GM23248 (cell line): ENCODE results near the gene COX17. TPM values are rescaled to one million over a fixed set of nuclear protein-coding genes. Genes with fewer than 3 reads are reported as not detected.

Experiments used
- DNase-seq: peaks from one replicate; pipeline ENCODE4 v3.0.0-alpha.2; 2015
- H2AFZ ChIP-seq: fragments of 200-600 bp; sonication (generic); 2 replicates; pipeline ENCODE4 v1.6.1; 2016; ENCODE audit warnings: antibody characterized with exemption
- H3F3A ChIP-seq: fragments of 200-600 bp; sonication (generic); 2 replicates; pipeline ENCODE4 v1.6.1; 2016; ENCODE audit warnings: mild to moderate bottlenecking, antibody characterized with exemption, mixed run types; ENCODE audit not compliant: insufficient read depth
- H3K27ac ChIP-seq: fragments of 200-600 bp; sonication (generic); 2 replicates; pipeline ENCODE4 v1.5.1; 2016; ENCODE audit warnings: mild to moderate bottlenecking
- H3K27me3 ChIP-seq: fragments of 200-600 bp; sonication (generic); replicated peaks from 2 replicates; pipeline ENCODE4 v1.6.1; 2016; ENCODE audit warnings: mild to moderate bottlenecking; ENCODE audit not compliant: insufficient read depth
- H3K36me3 ChIP-seq: fragments of 200-600 bp; sonication (generic); 2 replicates; pipeline ENCODE4 v1.6.1; 2016; ENCODE audit warnings: low read depth, mild to moderate bottlenecking
- H3K4me1 ChIP-seq: fragments of 200-600 bp; sonication (generic); 2 replicates; pipeline ENCODE4 v1.6.1; 2016; ENCODE audit warnings: mild to moderate bottlenecking; ENCODE audit not compliant: insufficient read depth
- H3K4me2 ChIP-seq: fragments of 200-600 bp; sonication (generic); one replicate; pipeline ENCODE4 v1.6.1; 2016; ENCODE audit warnings: mild to moderate bottlenecking; ENCODE audit not compliant: unreplicated experiment
- H3K4me3 ChIP-seq: fragments of 200-600 bp; sonication (generic); 2 replicates; pipeline ENCODE4 v1.5.1; 2016; ENCODE audit warnings: mild to moderate bottlenecking
- H3K79me2 ChIP-seq: fragments of 200-600 bp; sonication (generic); 2 replicates; pipeline ENCODE4 v1.6.1; 2016; ENCODE audit warnings: mild to moderate bottlenecking; ENCODE audit not compliant: insufficient read depth
- H3K9ac ChIP-seq: fragments of 200-600 bp; sonication (generic); 2 replicates; pipeline ENCODE4 v1.6.1; 2016; ENCODE audit warnings: mild to moderate bottlenecking
- H3K9me2 ChIP-seq: fragments of 200-600 bp; sonication (generic); 2 replicates; pipeline ENCODE4 v1.6.1; 2016; ENCODE audit warnings: mixed run types, mild to moderate bottlenecking, moderate library complexity; ENCODE audit not compliant: insufficient read depth
- H3K9me3 ChIP-seq: fragments of 200-600 bp; sonication (generic); one replicate; pipeline ENCODE4 v1.6.1; 2017; ENCODE audit warnings: low read depth
- H4K20me1 ChIP-seq: fragments of 200-600 bp; sonication (generic); 2 replicates; pipeline ENCODE4 v1.6.0; 2016; ENCODE audit not compliant: insufficient read depth
- EZH2 ChIP-seq: fragments of 200-600 bp; sonication (generic); IDR thresholded peaks from 2 replicates; pipeline ENCODE4 v1.6.1; 2018; ENCODE audit warnings: antibody characterized with exemption, mild to moderate bottlenecking; ENCODE audit not compliant: insufficient read depth, poor library complexity, severe bottlenecking
- EZH2phosphoT487 ChIP-seq: fragments of 200-600 bp; sonication (generic); IDR thresholded peaks from 2 replicates; pipeline ENCODE4 v1.6.1; 2018; ENCODE audit warnings: antibody characterized with exemption, moderate library complexity, mild to moderate bottlenecking, low read depth; ENCODE audit not compliant: insufficient read depth
- WGBS, 2 experiments: methylation state at CpG; one replicate each; pipeline ENCODE4 v1.1.6; 2015 to 2017; ENCODE audit warnings: low lambda C conversion rate in 2 of 2, low coverage in 1 of 2; ENCODE audit errors: missing lambda C conversion rate in 2 of 2; 5-methylcytosine and 5-hydroxymethylcytosine counted together
- in situ Hi-C: fragments of 300-500 bp; cut with MboI; formaldehyde crosslinking; loops from 2 replicates; pipeline ENCODE4 v1.15.0; 2020
- polyA plus RNA-seq: library from polyadenylated mRNA; unstranded; fragments of >200 nt; fragmentation: Nextera tagmentation; extraction: Ambion mirVana; gene quantifications from 2 replicates; pipeline ENCODE4 v1.2.1, GENCODE V29; 2016
- total RNA-seq: library from RNA; depleted of rRNA; stranded (reverse); fragments of >200 nt; shearing (Covaris generic); gene quantifications from 2 replicates; pipeline ENCODE4 v1.2.3, GENCODE V29; 2014

Gene COX17
- total and polyA plus RNA-seq, 2 experiments from 2014 or later: 7.0 to 53.3 TPM

DNA sequence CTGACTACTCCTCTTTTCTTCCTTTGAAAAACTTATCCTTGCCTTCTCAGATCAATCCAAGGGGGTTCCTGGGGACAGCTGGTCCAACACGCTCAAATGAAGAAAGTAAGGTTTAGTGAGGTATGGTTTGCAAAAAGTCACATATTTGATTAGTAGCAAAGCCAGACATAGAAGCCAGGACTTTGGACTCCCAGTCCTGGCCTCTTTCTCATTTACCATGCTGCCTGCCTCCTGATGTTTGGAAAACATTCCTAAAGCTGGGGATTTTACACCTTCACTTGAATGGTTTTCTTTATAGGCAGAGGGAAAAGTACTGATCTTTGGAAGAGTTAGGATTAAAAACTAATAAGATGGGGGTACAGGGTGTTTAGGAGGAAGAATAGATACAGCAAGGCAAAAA is 31.4 kb downstream of the COX17 start:
- Histone ChIP-seq H4K20me1 (no peaks in the 10 kb centered on the region), H3K27ac (no peak overlapping the region), H3K9me2 (no peaks in the 10 kb centered on the region), H3K4me1 (peaks cover 21% of the 10 kb centered on the region), H3K79me2 (no peaks in the 10 kb centered on the region), H3K4me2 (no peak overlapping the region), H3K27me3 (no peaks in the 10 kb centered on the region), H2AFZ (no peak overlapping the region), H3K4me3 (no peak overlapping the region), H3K9me3 (no peaks in the 10 kb centered on the region), H3K36me3 (no peaks in the 10 kb centered on the region), H3K9ac (no peak overlapping the region), H3F3A (peaks cover 10% of the 10 kb centered on the region)
- TF ChIP-seq EZH2phosphoT487 (no peak), EZH2 (no peak)
- no peak for DNase-seq
- 88 to 100% methylated on average over 1 of the region's 1 CpG for WGBS, 2 experiments
- in situ Hi-C loops: no loop called here

DNA sequence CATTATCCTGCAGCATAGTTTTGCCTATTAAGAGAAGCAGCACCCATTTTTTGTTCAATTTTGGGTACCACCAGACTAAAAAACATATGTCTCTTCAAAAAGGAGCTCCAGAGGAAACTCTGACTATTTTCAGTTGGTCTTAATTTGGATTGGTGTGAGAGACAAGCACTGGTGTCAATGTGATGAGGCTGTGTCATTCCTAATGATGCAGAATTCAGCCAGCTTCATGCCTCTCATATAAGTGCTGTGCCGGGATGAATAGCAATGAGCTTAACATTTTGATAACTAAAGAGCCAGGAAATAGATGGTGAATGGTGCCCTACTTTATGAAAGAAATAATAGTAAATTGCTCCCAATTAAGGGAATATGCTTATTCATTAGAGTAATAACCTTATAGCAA is 32.7 kb downstream of the COX17 start:
- H3K4me1 ChIP-seq: peaks cover 21% of the 10 kb centered on the region
- H4K20me1 ChIP-seq: no peaks in the 10 kb centered on the region
- H3F3A ChIP-seq: peaks cover 15% of the 10 kb centered on the region
- no peaks in the 10 kb centered on the region for H3K9me3 ChIP-seq
- no peak overlapping the region for H3K4me3 ChIP-seq
- DNase-seq: no peak
- no peaks in the 10 kb centered on the region for H3K27me3 ChIP-seq
- H2AFZ ChIP-seq: no peak overlapping the region
- no peak overlapping the region for H3K4me2 ChIP-seq
- no peak overlapping the region for H3K9ac ChIP-seq
- WGBS, 2 experiments: 97 to 100% methylated on average over 1 of the region's 1 CpG
- H3K9me2 ChIP-seq: no peaks in the 10 kb centered on the region
- no peak overlapping the region for H3K27ac ChIP-seq
- TF ChIP-seq EZH2 (no peak), EZH2phosphoT487 (no peak)
- in situ Hi-C loops: no loop called here
- no peaks in the 10 kb centered on the region for H3K79me2 ChIP-seq
- H3K36me3 ChIP-seq: no peaks in the 10 kb centered on the region

DNA sequence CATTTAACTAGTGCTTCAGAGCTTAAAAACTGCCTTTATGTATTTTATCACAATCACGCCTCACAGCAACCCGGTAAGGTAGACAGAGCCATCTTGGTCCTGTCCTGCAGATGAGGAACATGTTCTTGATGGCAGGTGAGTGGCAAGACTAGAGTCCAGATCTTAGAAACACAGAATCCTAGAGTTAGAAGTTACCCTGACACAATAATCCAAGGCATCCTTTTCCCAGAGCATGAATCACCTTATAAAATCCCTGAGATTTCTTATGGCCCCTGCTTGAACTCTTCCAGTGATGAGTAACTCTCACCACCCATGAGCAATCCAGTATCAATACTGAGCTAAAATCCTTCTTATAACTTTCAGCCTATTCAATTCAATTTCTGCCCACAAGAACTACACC is 33.7 kb downstream of the COX17 start:
- H3K27me3 ChIP-seq: no peaks in the 10 kb centered on the region
- peak overlapping the region; percentile 41; the same call in 1 of the 2 replicates for H3K9ac ChIP-seq
- peaks cover 30% of the 10 kb centered on the region for H3K4me1 ChIP-seq
- no peaks in the 10 kb centered on the region for H3K79me2 ChIP-seq
- WGBS, 2 experiments: 57 to 65% methylated on average over 2 of the region's 2 CpGs
- peaks cover 21% of the 10 kb centered on the region for H3F3A ChIP-seq
- DNase-seq: peak; percentile 90
- H2AFZ ChIP-seq: no peak overlapping the region
- H3K36me3 ChIP-seq: no peaks in the 10 kb centered on the region
- peak overlapping the region; percentile 64 for H3K4me2 ChIP-seq
- H3K4me3 ChIP-seq: no peak overlapping the region
- in situ Hi-C loops: no loop called here
- no peak for TF ChIP-seq EZH2
- no peak for TF ChIP-seq EZH2phosphoT487
- no peaks in the 10 kb centered on the region for H3K9me3 ChIP-seq
- H4K20me1 ChIP-seq: no peaks in the 10 kb centered on the region
- H3K9me2 ChIP-seq: no peaks in the 10 kb centered on the region
- H3K27ac ChIP-seq: peak overlapping the region; percentile 66

DNA sequence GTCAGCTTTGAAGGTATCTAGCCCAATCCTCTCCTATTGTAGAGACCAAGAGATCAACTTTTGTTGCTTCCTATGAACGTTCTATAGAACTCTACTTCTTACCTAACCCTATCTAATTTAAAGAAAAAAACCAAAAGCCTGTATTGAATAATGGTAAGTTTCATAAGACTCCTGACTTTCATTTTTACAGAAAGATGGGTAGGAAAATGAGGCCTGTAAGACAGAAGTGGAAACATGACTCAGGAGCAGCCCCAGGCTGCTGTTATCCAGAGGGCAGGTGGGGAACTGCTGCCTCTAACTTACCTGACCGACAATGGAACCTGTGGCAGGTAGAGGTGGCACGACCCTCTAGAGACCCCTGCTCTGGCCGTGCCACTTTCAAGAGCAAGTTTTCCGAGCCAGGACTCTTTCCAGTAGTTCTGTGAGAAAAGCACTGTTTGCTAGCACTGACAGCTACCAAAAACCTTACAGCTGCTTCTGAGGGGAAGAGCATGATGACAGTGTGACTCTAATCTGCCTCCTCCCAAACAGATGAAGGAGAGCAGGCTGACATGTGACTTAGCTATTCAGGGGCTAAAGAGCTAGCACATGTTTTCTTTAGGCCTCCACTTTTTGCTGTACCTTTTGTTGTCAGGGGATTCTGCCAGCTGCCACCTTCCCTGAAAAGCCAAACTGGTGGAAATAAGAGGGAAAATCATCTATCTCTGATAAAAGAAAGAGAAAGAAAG is 34.3 kb downstream of the COX17 start:
- in situ Hi-C loops: no loop called here
- DNase-seq: peak; percentile 33
- TF ChIP-seq EZH2 (no peak), EZH2phosphoT487 (no peak)
- 71 to 76% methylated on average over 5 of the region's 5 CpGs for WGBS, 2 experiments
- Histone ChIP-seq H3F3A (peaks cover 27% of the 10 kb centered on the region), H3K9me3 (no peaks in the 10 kb centered on the region), H3K9ac (peak overlapping the region; percentile 41; the same call in 1 of the 2 replicates), H3K79me2 (no peaks in the 10 kb centered on the region), H3K4me1 (peaks cover 36% of the 10 kb centered on the region), H3K4me3 (no peak overlapping the region), H3K27me3 (no peaks in the 10 kb centered on the region), H3K4me2 (peak overlapping the region; percentile 64), H3K27ac (peak overlapping the region; percentile 66), H4K20me1 (no peaks in the 10 kb centered on the region), H3K36me3 (no peaks in the 10 kb centered on the region), H2AFZ (0 out of 2 replicates have a peak overlapping the region, but pooled peaks have one; percentile 29), H3K9me2 (no peaks in the 10 kb centered on the region)
